HG02798 (cell line): Measurements from ENCODE around the gene CYGB.

Experiments used
- ATAC-seq: cut with Tn5 transposase; IDR thresholded peaks from one replicate; pipeline ENCODE4 v1.9.1; 2021; ENCODE audit warnings: mild to moderate bottlenecking; ENCODE audit not compliant: unreplicated experiment, poor library complexity

The CYGB gene

GRCh38 chr17:76537578-76538280, at the start of gene CYGB:
CYGB (minus strand) TSS chr17:76537709; CDS start chr17:76537542, 167 bp downstream.
- no peak for ATAC-seq

GRCh38 chr17:76586741-76587487, 49.4 kb upstream of the CYGB start:
- ATAC-seq, result no peak

- no peak for ATAC-seq
Observed at GRCh38 chr17:76585649-76586593, 48.4 kb upstream of the CYGB start, which contains the start of gene ST6GALNAC2. ST6GALNAC2 (minus strand) TSS chr17:76585860; CDS start chr17:76585808, 52 bp downstream.

- no peak for ATAC-seq
Observed at GRCh38 chr17:76585033-76585648, 47.6 kb upstream of the CYGB start.

- ATAC-seq, result no peak
Observed at GRCh38 chr17:76584427-76585032, 47.0 kb upstream of the CYGB start.

GRCh38 chr17:76582660-76583059, 45.2 kb upstream of the CYGB start:
- ATAC-seq, result no peak

GRCh38 chr17:76581515-76581914, 44.0 kb upstream of the CYGB start:
- ATAC-seq, result no peak

- ATAC-seq, result no peak
Observed at GRCh38 chr17:76579281-76579680, 41.8 kb upstream of the CYGB start.

- no peak for ATAC-seq
Observed at GRCh38 chr17:76578376-76578775, 40.9 kb upstream of the CYGB start.

- no peak for ATAC-seq
Observed at GRCh38 chr17:76577876-76578275, 40.4 kb upstream of the CYGB start.

GRCh38 chr17:76576189-76576588, 38.7 kb upstream of the CYGB start:
- ATAC-seq, result no peak

GRCh38 chr17:76575570-76575969, 38.1 kb upstream of the CYGB start:
- ATAC-seq, result no peak

GRCh38 chr17:76574166-76574565, 36.7 kb upstream of the CYGB start:
- no peak for ATAC-seq

- ATAC-seq, result no peak
Observed at GRCh38 chr17:76573096-76573495, 35.6 kb upstream of the CYGB start.

- ATAC-seq, result no peak
Observed at GRCh38 chr17:76572201-76572910, 34.8 kb upstream of the CYGB start.

- no peak for ATAC-seq
Observed at GRCh38 chr17:76570877-76571471, 33.5 kb upstream of the CYGB start.

GRCh38 chr17:76570457-76570856, 32.9 kb upstream of the CYGB start:
- ATAC-seq, result no peak

GRCh38 chr17:76569607-76570279, 32.2 kb upstream of the CYGB start:
- ATAC-seq, result no peak
